Measurements from ENCODE around the gene NT5DC1. TPM values are rescaled to one million over a fixed set of nuclear protein-coding genes. Genes with fewer than 3 reads are reported as not detected.

NT5DC1 gene
- polyA plus RNA-seq, 1 donor from 2014 or later = 1.3 TPM

GRCh38 chr6:116136373-116136772 lies 35.7 kb downstream of the NT5DC1 start:
- Histone ChIP-seq H3K27me3 (ENCODE audit: insufficient read depth, low read depth, low read length) (no peaks in the 10 kb centered on the region), H3K4me3 (ENCODE audit: low read length) (no peak overlapping the region), H3K27ac (ENCODE audit: low read length) (no peak overlapping the region), H2AFZ (ENCODE audit: low read depth, low read length) (no peak overlapping the region), H3K9ac (ENCODE audit: low read length) (no peak overlapping the region), H3F3A (ENCODE audit: insufficient read depth, low read length, poor library complexity, severe bottlenecking) (no peaks in the 10 kb centered on the region), H3K79me2 (replicated peaks; ENCODE audit: insufficient read depth, low read length) (no peaks in the 10 kb centered on the region), H3K36me3 (ENCODE audit: insufficient read depth, low read length) (no peaks in the 10 kb centered on the region), H4K20me1 (ENCODE audit: insufficient read depth) (no peaks in the 10 kb centered on the region), H3K9me3 (ENCODE audit: low read length) (no peaks in the 10 kb centered on the region), H3K4me2 (ENCODE audit: low read length) (no peak overlapping the region), H3K9me2 (ENCODE audit: insufficient read depth, low read length) (no peaks in the 10 kb centered on the region)
- no peak for TF ChIP-seq EP300 (conservative IDR thresholded peaks at IDR 0.05; ENCODE audit: poor library complexity, severe bottlenecking)
- no peak for TF ChIP-seq RAD21 (conservative IDR thresholded peaks at IDR 0.05)
- TF ChIP-seq SMC3 (conservative IDR thresholded peaks at IDR 0.05; ENCODE audit: poor library complexity) = no peak
- TF ChIP-seq EZH2 (IDR thresholded peaks at IDR 0.05; ENCODE audit: borderline replicate concordance, insufficient read depth, low read length, poor library complexity, severe bottlenecking) = no peak
- TF ChIP-seq MXI1 (conservative IDR thresholded peaks at IDR 0.05; ENCODE audit: poor library complexity, severe bottlenecking) = no peak
- TF ChIP-seq REST (IDR thresholded peaks at IDR 0.05; ENCODE audit: borderline replicate concordance) = no peak
- no peak for TF ChIP-seq CTCF (IDR thresholded peaks at IDR 0.05; ENCODE audit: poor library complexity, severe bottlenecking)

- H3K27ac ChIP-seq (ENCODE audit: low read length) = no peak overlapping the region
- no peaks in the 10 kb centered on the region for H3K27me3 ChIP-seq (ENCODE audit: insufficient read depth, low read depth, low read length)
- no peaks in the 10 kb centered on the region for H3K9me3 ChIP-seq (ENCODE audit: low read length)
- H3K36me3 ChIP-seq (ENCODE audit: insufficient read depth, low read length) = no peaks in the 10 kb centered on the region
- no peak for TF ChIP-seq EZH2 (IDR thresholded peaks at IDR 0.05; ENCODE audit: borderline replicate concordance, insufficient read depth, low read length, poor library complexity, severe bottlenecking)
- no peak for TF ChIP-seq CTCF (IDR thresholded peaks at IDR 0.05; ENCODE audit: poor library complexity, severe bottlenecking)
- TF ChIP-seq TAF1 (IDR thresholded peaks at IDR 0.05; ENCODE audit: low read depth) = no peak
- TF ChIP-seq EP300 (conservative IDR thresholded peaks at IDR 0.05; ENCODE audit: poor library complexity, severe bottlenecking) = no peak
- TF ChIP-seq POLR2AphosphoS5 (IDR thresholded peaks at IDR 0.05) = no peak
- no peak for TF ChIP-seq MXI1 (conservative IDR thresholded peaks at IDR 0.05; ENCODE audit: poor library complexity, severe bottlenecking)
- no peaks in the 10 kb centered on the region for H4K20me1 ChIP-seq (ENCODE audit: insufficient read depth)
- no peak overlapping the region for H3K4me2 ChIP-seq (ENCODE audit: low read length)
- no peaks in the 10 kb centered on the region for H3K79me2 ChIP-seq (replicated peaks; ENCODE audit: insufficient read depth, low read length)
- no peak overlapping the region for H2AFZ ChIP-seq (ENCODE audit: low read depth, low read length)
- H3K9ac ChIP-seq (ENCODE audit: low read length) = no peak overlapping the region
- no peaks in the 10 kb centered on the region for H3K9me2 ChIP-seq (ENCODE audit: insufficient read depth, low read length)
- no peak overlapping the region for H3K4me3 ChIP-seq (ENCODE audit: low read length)
- no peaks in the 10 kb centered on the region for H3F3A ChIP-seq (ENCODE audit: insufficient read depth, low read length, poor library complexity, severe bottlenecking)
These were observed 36.3 kb downstream of the NT5DC1 start for GRCh38 chr6:116136933-116137340.
